GM19035 (cell line): ENCODE data around the gene TMEM14C.

Source experiments
- ATAC-seq: cut with Tn5 transposase; IDR thresholded peaks from one replicate; pipeline ENCODE4 v1.9.1; 2021; ENCODE audit not compliant: unreplicated experiment

Gene TMEM14C

GRCh38 chr6:10759312-10759839, 36.5 kb downstream of the TMEM14C start:
- peak; percentile 71 for ATAC-seq

- no peak for ATAC-seq
These were observed 37.0 kb downstream of the TMEM14C start for GRCh38 chr6:10759884-10760329.

- no peak for ATAC-seq
These were observed 40.1 kb downstream of the TMEM14C start for GRCh38 chr6:10763006-10763405.

GRCh38 chr6:10769419-10769818, 46.5 kb downstream of the TMEM14C start:
- no peak for ATAC-seq

GRCh38 chr6:10771371-10771894, 48.6 kb downstream of the TMEM14C start:
- ATAC-seq, result no peak

- no peak for ATAC-seq
These were observed 55.4 kb downstream of the TMEM14C start for GRCh38 chr6:10778230-10778629.

GRCh38 chr6:10779076-10779475, 56.2 kb downstream of the TMEM14C start:
- ATAC-seq, result no peak
